Stimulated activated effector memory CD8-positive, alpha-beta T cell treated with anti-CD3 and anti-CD28 coated beads, Interleukin-12 subunit alpha, Interleukin-12 subunit beta, amount 100 ng/mL, for 72 hours (primary cell): Measurements from ENCODE around the gene CLIP3.

ENCODE experiments used
- ATAC-seq: fragments of 150-1000 bp; cut with Tn5 transposase; 2 replicates; pipeline ENCODE4 v1.10.0; 2021
- DNase-seq, 2 donors: peaks; one replicate each; pipeline ENCODE4 v3.0.0; 2021 to 2022; ENCODE audit warnings: low spot score in 2 of 2
- H3K27ac Mint-ChIP-seq: one replicate; pipeline ENCODE4 v1.8.0; 2022; ENCODE audit warnings: mild to moderate bottlenecking, mixed read lengths
- H3K36me3 Mint-ChIP-seq: one replicate; pipeline ENCODE4 v1.8.0; 2022; ENCODE audit warnings: mild to moderate bottlenecking, mixed read lengths
- H3K4me1 Mint-ChIP-seq: one replicate; pipeline ENCODE4 v1.8.0; 2022; ENCODE audit warnings: mixed read lengths
- H3K4me3 Mint-ChIP-seq: one replicate; pipeline ENCODE4 v1.8.0; 2022; ENCODE audit warnings: mild to moderate bottlenecking, mixed read lengths
- H3K9me3 Mint-ChIP-seq: one replicate; pipeline ENCODE4 v1.8.0; 2022; ENCODE audit warnings: mixed read lengths

CLIP3 gene

DNA sequence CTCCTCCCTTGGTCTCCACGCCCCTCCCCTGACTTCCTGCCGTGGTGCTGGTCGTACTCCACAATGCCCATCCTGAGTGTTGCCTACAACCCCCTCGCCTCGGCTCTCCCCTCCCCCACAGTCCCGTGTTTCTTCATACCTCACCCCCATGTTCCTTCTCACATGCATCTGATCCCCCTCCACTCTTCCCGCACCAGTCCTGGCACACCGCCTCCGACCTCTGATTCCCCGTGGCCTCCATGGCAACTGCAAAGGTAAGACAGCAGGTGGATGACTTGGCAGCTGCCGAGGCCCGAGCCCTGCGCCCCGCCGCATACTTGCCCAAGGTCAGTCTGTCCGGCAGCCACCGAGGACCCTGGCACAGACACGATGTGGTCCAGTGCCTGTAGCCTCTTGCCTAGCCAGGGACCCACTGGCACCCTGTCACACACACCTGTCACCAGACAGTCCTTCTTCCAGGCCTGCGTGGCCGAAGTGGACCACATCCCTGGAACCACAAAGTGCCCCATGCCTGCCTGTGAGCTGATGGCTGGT lies 53.8 kb downstream of the CLIP3 start:
- no peak overlapping the region for H3K27ac Mint-ChIP-seq
- H3K9me3 Mint-ChIP-seq, result no peaks in the 10 kb centered on the region
- no peaks in the 10 kb centered on the region for H3K36me3 Mint-ChIP-seq
- H3K4me1 Mint-ChIP-seq, result no peaks in the 10 kb centered on the region
- H3K4me3 Mint-ChIP-seq, result no peak overlapping the region
- no peak for ATAC-seq
- no peak for DNase-seq

DNA sequence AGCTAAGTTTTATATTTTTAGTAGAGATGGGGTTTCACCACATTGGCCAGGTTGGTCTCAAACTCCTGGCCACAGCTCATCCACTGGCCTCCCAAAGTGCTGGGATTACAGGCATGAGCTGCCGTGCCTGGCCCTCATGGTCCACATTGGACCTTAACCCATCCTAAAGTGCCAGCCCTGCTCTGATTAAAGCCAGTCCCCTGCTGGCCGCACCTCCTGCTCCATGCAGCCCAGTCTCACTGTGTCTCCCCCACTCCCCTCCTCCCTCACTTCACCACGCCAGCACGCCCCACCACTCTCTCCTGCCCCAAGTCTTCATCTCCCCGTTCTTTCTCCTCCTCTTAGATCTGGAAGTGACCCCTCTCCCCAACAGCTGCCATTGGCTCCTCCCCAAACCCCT lies 54.4 kb downstream of the CLIP3 start:
- DNase-seq, result no peak
- Mint-ChIP-seq H3K36me3 (no peaks in the 10 kb centered on the region), H3K4me3 (no peak overlapping the region), H3K27ac (no peak overlapping the region), H3K4me1 (no peaks in the 10 kb centered on the region), H3K9me3 (no peaks in the 10 kb centered on the region)
- ATAC-seq, result no peak

DNA sequence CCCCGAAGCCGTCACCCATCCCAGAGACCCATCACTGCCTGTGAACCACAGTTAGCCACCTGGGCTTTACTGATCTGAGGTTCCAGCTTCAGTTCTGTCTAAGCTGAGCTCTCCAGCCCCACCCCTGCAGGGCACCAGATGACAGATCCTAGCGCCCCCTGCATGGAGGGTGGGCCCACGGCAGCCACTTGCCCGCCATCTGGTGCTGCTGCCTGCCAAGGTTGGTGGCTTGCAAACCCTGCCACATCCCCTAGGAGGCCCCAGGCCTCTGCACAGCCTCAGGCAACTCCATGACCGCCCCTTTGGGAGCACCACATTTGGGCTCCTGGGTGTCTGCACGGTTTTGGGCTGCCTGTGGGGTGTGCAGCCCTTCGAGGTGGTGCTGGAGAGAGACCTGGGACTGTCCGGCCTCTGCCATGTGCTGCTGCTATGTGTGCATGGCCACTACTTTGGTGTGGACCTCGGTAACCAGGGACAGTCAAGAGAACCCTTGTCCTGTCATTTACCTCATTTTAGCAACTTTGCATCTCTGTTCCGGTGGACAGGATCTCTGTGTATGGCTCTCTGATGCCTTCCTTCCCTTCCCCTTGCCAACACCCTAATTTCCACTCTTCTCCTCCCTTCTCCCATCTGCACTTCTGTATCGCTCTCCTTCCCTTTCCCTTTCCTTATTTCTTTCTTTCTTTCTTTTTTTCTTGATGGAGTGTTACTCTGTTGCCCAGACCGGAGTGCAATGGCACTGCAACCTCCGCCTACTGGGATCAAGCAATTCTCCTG lies 55.0 kb downstream of the CLIP3 start:
- Mint-ChIP-seq H3K4me3 (no peak overlapping the region), H3K27ac (no peak overlapping the region), H3K9me3 (no peaks in the 10 kb centered on the region), H3K4me1 (no peaks in the 10 kb centered on the region), H3K36me3 (no peaks in the 10 kb centered on the region)
- ATAC-seq (peak; percentile 73), DNase-seq (peak in 1 of 2 donors; percentile 61)

DNA sequence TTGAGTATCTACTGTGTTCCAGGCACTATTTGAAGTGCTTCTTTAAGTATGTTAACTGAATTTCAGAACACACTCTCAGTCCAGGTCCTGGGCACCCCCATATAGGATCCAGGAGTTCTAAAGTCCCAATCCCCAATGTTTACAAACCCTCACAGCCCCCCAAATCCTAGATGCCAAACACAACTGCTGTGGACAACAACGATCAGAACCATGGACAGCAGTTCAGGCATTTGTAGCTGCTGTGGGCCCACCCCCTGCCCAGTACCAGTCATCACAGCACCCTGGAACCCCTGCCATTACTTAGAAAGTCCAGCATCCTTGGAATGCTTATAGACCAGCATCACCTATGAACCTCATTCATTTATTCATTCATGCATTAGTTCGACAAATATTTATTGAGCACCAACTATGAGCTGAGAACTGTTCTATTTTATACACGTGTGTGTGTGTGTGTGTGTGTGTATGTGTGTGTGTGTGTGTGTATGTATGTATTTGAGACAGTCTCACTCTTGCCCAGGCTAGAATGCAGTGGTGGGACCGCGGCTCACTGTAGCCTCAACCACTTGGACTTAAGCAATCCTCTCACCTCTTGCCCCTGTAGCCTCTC lies 57.0 kb downstream of the CLIP3 start:
- no peak for ATAC-seq

DNA sequence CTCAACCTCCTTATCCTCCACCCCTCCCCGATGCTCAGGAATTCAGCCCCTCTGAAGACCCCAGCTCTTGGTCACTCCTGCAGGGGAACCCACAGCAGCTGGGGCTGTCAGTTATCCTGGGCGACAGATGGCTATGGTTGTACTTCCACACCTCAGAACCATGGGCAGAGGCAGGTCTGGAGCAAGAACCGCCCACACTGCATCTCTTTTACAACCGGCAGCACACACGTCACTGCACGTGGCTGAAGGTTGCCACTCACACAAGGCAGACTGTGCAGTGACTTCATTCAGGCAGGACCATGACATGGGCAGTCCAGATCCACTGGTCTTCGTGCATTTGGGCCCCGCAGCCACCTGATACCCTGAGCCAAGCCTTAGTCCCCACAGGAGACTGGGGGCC lies 59.2 kb downstream of the CLIP3 start:
- H3K4me1 Mint-ChIP-seq, result peaks cover 9% of the 10 kb centered on the region
- no peak for ATAC-seq

More for the DNA sequence above, 57.0 kb downstream of the CLIP3 start:
- no peaks in the 10 kb centered on the region for H3K36me3 Mint-ChIP-seq
- no peaks in the 10 kb centered on the region for H3K4me1 Mint-ChIP-seq
- DNase-seq, result no peak
- H3K4me3 Mint-ChIP-seq, result no peak overlapping the region
- no peak overlapping the region for H3K27ac Mint-ChIP-seq
- H3K9me3 Mint-ChIP-seq, result no peaks in the 10 kb centered on the region

DNA sequence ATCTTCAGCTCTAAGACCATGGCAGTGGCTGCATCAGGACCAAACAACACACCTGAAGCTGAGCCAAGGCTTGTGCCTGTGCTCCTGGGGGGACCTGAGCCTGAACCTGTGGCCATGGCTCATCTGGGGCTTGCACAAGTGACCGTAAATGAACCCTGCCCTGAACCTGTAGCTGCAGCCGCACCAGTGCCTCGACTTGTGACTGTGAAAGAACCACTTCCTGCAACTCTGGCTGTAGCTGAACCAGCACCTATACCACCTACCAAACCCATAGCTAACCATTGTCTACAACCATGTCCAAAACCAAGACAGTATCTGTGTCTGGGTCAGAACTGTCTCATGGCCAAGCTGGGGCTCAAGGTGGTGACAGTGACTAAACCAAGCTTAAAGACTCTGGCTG lies 65.9 kb downstream of the CLIP3 start:
- H3K4me3 Mint-ChIP-seq, result no peak overlapping the region
- H3K4me1 Mint-ChIP-seq, result peaks cover 29% of the 10 kb centered on the region
- H3K9me3 Mint-ChIP-seq, result no peaks in the 10 kb centered on the region
- H3K27ac Mint-ChIP-seq, result no peak overlapping the region
- no peaks in the 10 kb centered on the region for H3K36me3 Mint-ChIP-seq
- peak; percentile 75 for ATAC-seq
- no peak for DNase-seq

More for the DNA sequence above, 59.2 kb downstream of the CLIP3 start:
- DNase-seq, result no peak
- Mint-ChIP-seq H3K9me3 (no peaks in the 10 kb centered on the region), H3K36me3 (no peaks in the 10 kb centered on the region), H3K27ac (no peak overlapping the region), H3K4me3 (no peak overlapping the region)
